ENCODE measurements around the gene WDR91.

- TF ChIP-seq EZH2 (IDR thresholded peaks at IDR 0.05; ENCODE audit: borderline replicate concordance, insufficient read depth, low read depth, low read length, poor library complexity, severe bottlenecking) (no peak), CTCF (IDR thresholded peaks at IDR 0.05) (peak; percentile 55)
Observed at GRCh38 chr7:135169141-135169963, 42.0 kb downstream of the WDR91 start.
